Fibroblast of lung (primary cell): ENCODE results near the gene NFE2L3.

Experiments used
- CTCF ChIP-seq, 2 donors: IDR thresholded peaks in 1 of 2; conservative IDR thresholded peaks in 1 of 2; 1 replicate in 1 of 2; 2 replicates in 1 of 2; pipeline ENCODE4 v1.5.1; 2011 to 2012; ENCODE audit warnings: low read length in 2 of 2, control low read depth in 1 of 2, inconsistent platforms in 1 of 2, low read depth in 1 of 2, mild to moderate bottlenecking in 1 of 2
- EZH2 ChIP-seq: IDR thresholded peaks from 2 replicates; pipeline ENCODE4 v1.5.1; 2012; ENCODE audit warnings: low read length, control low read depth, mild to moderate bottlenecking; ENCODE audit errors: missing control alignments

- TF ChIP-seq EZH2: no peak
- TF ChIP-seq CTCF (conservative IDR thresholded peaks at IDR 0.05 in 1 of 2, IDR thresholded peaks at IDR 0.05 in 1 of 2; ENCODE audit: low read depth in 1 of 2, low read length in 2 of 2): no peak
These were observed 38.4 kb downstream of the NFE2L3 start for GRCh38 chr7:26190417-26190869.
